GM12872 (cell line): Measurements from ENCODE around the gene SNIP1.

Experiments used
- CTCF ChIP-seq: IDR thresholded peaks from 3 replicates; pipeline ENCODE4 v1.5.1; 2011; ENCODE audit warnings: low read depth, mild to moderate bottlenecking, low read length, moderate library complexity; ENCODE audit not compliant: insufficient read depth

SNIP1 gene

GRCh38 chr1:37553927-37554808, at the start of gene SNIP1:
Gene SNIP1 (minus strand): TSS chr1:37554293. CDS start chr1:37554229, 64 bp downstream.
- no peak for TF ChIP-seq CTCF

GRCh38 chr1:37602750-37603694, 48.9 kb upstream of the SNIP1 start:
- peak; percentile 73 for TF ChIP-seq CTCF

GRCh38 chr1:37601441-37601840, 47.3 kb upstream of the SNIP1 start:
- no peak for TF ChIP-seq CTCF

- TF ChIP-seq CTCF = no peak
These were observed 45.8 kb upstream of the SNIP1 start for GRCh38 chr1:37599940-37600339.

GRCh38 chr1:37596182-37596667, 42.1 kb upstream of the SNIP1 start:
- TF ChIP-seq CTCF = no peak

GRCh38 chr1:37595440-37596181, 41.5 kb upstream of the SNIP1 start, which contains the start of gene GNL2:
Gene GNL2 (minus strand): TSS chr1:37595937. CDS start chr1:37595822, 115 bp downstream.
- TF ChIP-seq CTCF = no peak

GRCh38 chr1:37593726-37594125, 39.6 kb upstream of the SNIP1 start:
- TF ChIP-seq CTCF = no peak
